Kidney (tissue), 14 donors: ENCODE data around the gene BAX. TPM values are rescaled to one million over a fixed set of nuclear protein-coding genes. Genes with fewer than 3 reads are reported as not detected.

ENCODE experiments used
- DNase-seq, 5 donors: peaks; one replicate each; pipeline ENCODE4 v3.0.0-alpha.2; 2013 to 2020
- FAIRE-seq: peaks from 2 replicates; lab custom pipeline; 2012; peaks lifted over from hg19 to GRCh38; lab: Jason Lieb, UNC
- H3K27ac ChIP-seq, 2 donors: one replicate each; pipeline ENCODE4 v1.7.0; 2013; ENCODE audit warnings: low read depth in 2 of 2, low read length in 2 of 2, inconsistent platforms in 1 of 2
- H3K27me3 ChIP-seq: one replicate; pipeline ENCODE4 v1.7.1; 2013; ENCODE audit warnings: low read length, inconsistent platforms; ENCODE audit not compliant: control insufficient read depth, insufficient read depth
- H3K36me3 ChIP-seq, 3 donors: one replicate each; pipeline versions ENCODE4 v1.7.0 to v1.7.1; 2013; ENCODE audit warnings: low read length in 3 of 3, control low read depth in 1 of 3, inconsistent platforms in 1 of 3; ENCODE audit not compliant: insufficient read depth in 3 of 3, control insufficient read depth in 2 of 3
- H3K4me1 ChIP-seq, 3 donors: one replicate each; pipeline versions ENCODE4 v1.7.0 to v1.7.1; 2013; ENCODE audit warnings: low read length in 3 of 3, inconsistent platforms in 1 of 3, low read depth in 1 of 3; ENCODE audit not compliant: control insufficient read depth in 2 of 3, insufficient read depth in 2 of 3
- H3K4me3 ChIP-seq, 3 donors: one replicate each; pipeline versions ENCODE4 v1.7.0 to v1.8.1; 2013; ENCODE audit warnings: low read length in 3 of 3, control low read depth in 1 of 3, inconsistent platforms in 1 of 3
- H3K9ac ChIP-seq, 3 donors: one replicate each; pipeline versions ENCODE4 v1.7.0 to v1.7.1; 2013; ENCODE audit warnings: low read length in 3 of 3, control low read depth in 1 of 3, inconsistent platforms in 1 of 3
- H3K9me3 ChIP-seq, 3 donors: one replicate each; pipeline versions ENCODE4 v1.7.0 to v1.7.1; 2013; ENCODE audit warnings: low read length in 3 of 3, control low read depth in 1 of 3, inconsistent platforms in 1 of 3; ENCODE audit not compliant: control insufficient read depth in 2 of 3, insufficient read depth in 1 of 3
- CTCF ChIP-seq: IDR thresholded peaks from 3 replicates; pipeline ENCODE4 v1.5.1; 2012; ENCODE audit warnings: mild to moderate bottlenecking, moderate library complexity, borderline replicate concordance; ENCODE audit not compliant: insufficient read depth; ENCODE audit errors: extremely low read depth
- intact Hi-C: fragments of 100-400 bp; cut with DNase I; formaldehyde crosslinking; loops from one replicate; pipeline ENCODE4 v1.11.1; 2022
- polyA plus RNA-seq: library from polyadenylated mRNA; stranded (reverse); fragments of 350-450 nt; fragmentation: Illumina TruSeq; extraction: RNeasy Lipid Tissue Mini Kit (QIAGEN cat#74804); gene quantifications from one replicate; pipeline ENCODE4 v1.2.3, GENCODE V29; 2014; ENCODE audit warnings: low read depth, low replicate concordance; ENCODE audit not compliant: insufficient read depth
- total RNA-seq: library from RNA; stranded (reverse); fragmentation: NEBNext Ultra II Directional; extraction: Animal tissue kit (Norgen Biotek cat#: 25700); gene quantifications from one replicate; pipeline ENCODE4 v1.2.1, GENCODE V29; 2021
- donor health status: control.
- donor health status: control.
- donor health status: control.
- donor health status: control.
- donor health status: control.
- donor health status: DM: yes; HTN: yes; CAD: no.
- donor health status: Normal renal cell carcinoma (clear cell type).

Gene BAX
- total and polyA plus RNA-seq, 2 donors from 2014 or later: 76.7 to 141 TPM

DNA sequence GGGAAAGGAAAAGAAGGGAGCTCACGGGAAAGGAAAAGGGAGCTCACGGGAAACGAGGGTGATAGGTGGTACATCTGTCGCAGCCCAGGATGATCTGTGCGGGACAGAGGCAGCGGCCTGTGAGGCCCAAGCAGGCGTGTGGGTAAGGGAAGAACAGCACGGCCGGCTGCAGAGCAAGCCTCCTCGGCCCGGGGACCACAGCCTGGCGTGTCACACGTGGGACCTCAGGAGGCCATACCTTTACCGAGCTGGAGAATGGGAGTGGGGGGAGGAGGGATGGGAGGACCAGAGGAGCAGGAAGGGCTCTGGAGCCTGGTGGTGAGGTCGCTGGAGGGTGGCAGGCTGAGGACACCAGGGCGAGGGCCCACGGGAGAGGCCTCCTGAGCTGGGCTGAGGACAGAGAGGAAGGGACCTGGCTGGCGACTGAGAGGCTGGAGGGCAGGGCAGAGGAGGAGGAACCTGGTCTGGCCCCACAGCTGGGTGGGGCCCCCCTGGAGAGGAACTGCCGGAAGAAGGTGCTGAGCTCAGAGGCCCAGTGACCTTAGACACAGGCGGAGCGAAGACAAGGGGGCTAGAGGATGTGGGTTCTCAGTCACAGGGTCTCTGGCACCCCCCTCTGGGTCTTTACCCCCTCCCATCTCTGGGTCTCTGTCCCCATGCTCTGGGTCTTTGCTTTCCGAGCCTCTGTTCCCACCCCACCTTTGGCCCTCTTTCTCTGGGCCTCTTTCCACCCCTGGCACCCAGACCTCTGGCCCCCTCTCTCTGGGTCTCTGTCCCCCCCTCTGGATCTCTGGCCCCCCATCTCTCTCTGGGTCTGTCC is 7.6 kb downstream of the BAX start:
- H3K4me3 ChIP-seq: peak overlapping the region in 1 of 3 donors; percentile 39
- DNase-seq (peak in 3 of 5 donors; percentile 64 to 92 (median 74)), FAIRE-seq (no peak)
- H3K4me1 ChIP-seq: peaks cover 0 to 26% (median 21%) of the 10 kb centered on the region in 3 donors
- intact Hi-C loops: no loop called here
- H3K9ac ChIP-seq: peak overlapping the region in 1 of 3 donors; percentile 67
- no peaks in the 10 kb centered on the region for H3K27me3 ChIP-seq
- peak overlapping the region; percentile 83 to 92 for H3K27ac ChIP-seq
- H3K36me3 ChIP-seq: peaks cover 3 to 20% (median 4%) of the 10 kb centered on the region in 3 donors
- H3K9me3 ChIP-seq: no peaks in the 10 kb centered on the region
- no peak for TF ChIP-seq CTCF

- no peak for TF ChIP-seq CTCF
- no peak for FAIRE-seq
- Histone ChIP-seq H3K27me3 (no peaks in the 10 kb centered on the region), H3K4me3 (peak overlapping the region in 1 of 3 donors; percentile 57), H3K27ac (peak overlapping the region; percentile 92 to 95), H3K9me3 (no peaks in the 10 kb centered on the region), H3K4me1 (peaks cover 0 to 26% (median 21%) of the 10 kb centered on the region in 3 donors), H3K36me3 (peaks cover 3 to 20% (median 4%) of the 10 kb centered on the region in 3 donors), H3K9ac (peak overlapping the region in 1 of 3 donors; percentile 74)
- DNase-seq: no peak
- intact Hi-C loops: no loop called here
These were observed 8.1 kb downstream of the BAX start for GRCh38 chr19:48962849-48963165.

DNA sequence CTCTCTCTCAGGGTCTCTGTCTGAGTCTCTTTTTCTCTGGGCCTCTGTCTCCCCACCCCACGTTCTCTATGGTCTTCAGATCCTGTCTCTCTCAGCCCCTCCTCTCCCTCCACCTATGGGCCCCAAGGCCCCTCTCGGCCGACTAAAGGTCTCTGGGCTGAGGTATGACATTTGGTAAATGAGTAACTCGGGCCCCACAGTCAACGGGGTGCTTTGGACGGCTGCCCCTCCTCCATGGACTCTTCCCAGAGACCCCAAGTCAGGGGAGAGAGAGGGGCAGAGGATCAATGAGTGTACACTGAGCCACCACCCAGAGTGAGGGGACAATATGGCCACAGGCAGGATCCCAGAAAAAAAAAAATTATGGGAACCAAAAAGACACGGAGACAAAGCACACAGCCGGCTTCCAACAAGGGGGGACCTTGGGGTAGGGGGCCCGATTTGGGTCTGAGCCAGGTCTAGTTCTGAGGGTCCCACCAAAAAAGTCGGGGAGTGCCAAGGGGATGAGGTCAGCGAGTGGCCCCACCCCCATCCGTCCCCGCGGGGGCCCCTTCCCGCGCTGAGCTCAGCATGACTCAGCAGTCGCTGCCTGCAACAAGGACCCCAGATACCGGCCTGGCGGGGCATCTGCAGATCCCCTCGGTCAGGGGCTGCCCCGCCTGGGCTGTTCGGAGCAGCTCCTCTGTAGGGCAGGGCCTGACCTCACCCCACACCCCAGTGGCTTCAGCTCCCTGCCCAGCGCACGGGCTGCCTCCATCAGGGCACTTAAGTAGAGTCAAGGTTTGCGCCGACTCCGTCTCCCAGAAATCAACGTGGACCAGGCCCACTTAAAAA is 8.9 kb downstream of the BAX start:
- Histone ChIP-seq H3K4me3 (peak overlapping the region in 2 of 3 donors; percentile 57 to 73), H3K27ac (peak overlapping the region; percentile 92 to 95), H3K36me3 (peaks cover 3 to 28% (median 4%) of the 10 kb centered on the region in 3 donors), H3K4me1 (peaks cover 0 to 29% (median 21%) of the 10 kb centered on the region in 3 donors), H3K9ac (peak overlapping the region in 2 of 3 donors; percentile 57 to 74), H3K9me3 (no peaks in the 10 kb centered on the region), H3K27me3 (no peaks in the 10 kb centered on the region)
- peak; percentile 64 to 94 (median 82) for DNase-seq
- no peak for FAIRE-seq
- no peak for TF ChIP-seq CTCF
- intact Hi-C loops: no loop called here
